Esophagus (tissue), 2 donors: ENCODE data around the gene PRUNE1. TPM values are rescaled to one million over a fixed set of nuclear protein-coding genes. Genes with fewer than 3 reads are reported as not detected.

ENCODE experiments used
- H3K27ac ChIP-seq, 2 donors: one replicate each; pipeline ENCODE4 v1.5.1; 2013; ENCODE audit warnings: low read depth in 2 of 2, mild to moderate bottlenecking in 2 of 2, inconsistent platforms in 1 of 2, low read length in 1 of 2, moderate library complexity in 1 of 2
- H3K27me3 ChIP-seq, 2 donors: one replicate each; pipeline ENCODE4 v1.6.1; 2013; ENCODE audit warnings: low read length in 2 of 2, control low read depth in 1 of 2, mild to moderate bottlenecking in 1 of 2; ENCODE audit not compliant: insufficient read depth in 2 of 2, control insufficient read depth in 1 of 2
- H3K36me3 ChIP-seq, 2 donors: one replicate each; pipeline ENCODE4 v1.6.1; 2013; ENCODE audit warnings: low read length in 1 of 2; ENCODE audit not compliant: control insufficient read depth in 2 of 2, insufficient read depth in 2 of 2
- H3K4me1 ChIP-seq, 2 donors: one replicate each; pipeline ENCODE4 v1.6.1; 2013; ENCODE audit warnings: low read length in 1 of 2; ENCODE audit not compliant: control insufficient read depth in 2 of 2, insufficient read depth in 2 of 2
- H3K4me3 ChIP-seq, 2 donors: one replicate each; pipeline ENCODE4 v1.5.1; 2013; ENCODE audit warnings: low read length in 2 of 2, mild to moderate bottlenecking in 2 of 2, low read depth in 1 of 2, moderate library complexity in 1 of 2
- H3K9me3 ChIP-seq, 2 donors: one replicate each; pipeline ENCODE4 v1.6.1; 2013; ENCODE audit warnings: mild to moderate bottlenecking in 2 of 2, low read depth in 1 of 2, low read length in 1 of 2, moderate library complexity in 1 of 2; ENCODE audit not compliant: control insufficient read depth in 2 of 2, insufficient read depth in 1 of 2
- WGBS, 2 donors: extraction: QIAGEN DNeasy Blood & Tissue Kit; methylation state at CpG; one replicate each; pipeline ENCODE4 v1.1.7; 2013; 5-methylcytosine and 5-hydroxymethylcytosine counted together
- polyA plus RNA-seq, 2 donors: library from polyadenylated mRNA; stranded (reverse); fragments of 200-250 nt; gene quantifications; one replicate each; pipeline ENCODE4 v1.2.3, GENCODE V29; 2013
- donor health status: healthy with polysubstance abuse.
- donor health status: Bipolar disorder and iron deficiency.

The PRUNE1 gene
- polyA plus RNA-seq, 2 donors: 7.2 to 10.1 TPM

- Histone ChIP-seq H3K4me1 (peaks cover 14 to 26% of the 10 kb centered on the region in 2 donors), H3K27me3 (no peaks in the 10 kb centered on the region), H3K36me3 (no peaks in the 10 kb centered on the region), H3K27ac (peak overlapping the region; percentile 15 to 66), H3K9me3 (no peaks in the 10 kb centered on the region), H3K4me3 (no peak overlapping the region)
- WGBS, 2 donors: 38 to 51% methylated on average over 11 of the region's 11 CpGs
Observed at GRCh38 chr1:150976879-150977694, 31.2 kb upstream of the PRUNE1 start.

GRCh38 chr1:150979092-150980056, 28.9 kb upstream of the PRUNE1 start:
- no peak overlapping the region for H3K4me3 ChIP-seq
- H3K27ac ChIP-seq: peak overlapping the region; percentile 37 to 41
- H3K9me3 ChIP-seq: no peaks in the 10 kb centered on the region
- no peaks in the 10 kb centered on the region for H3K36me3 ChIP-seq
- 24 to 25% methylated on average over 23 of the region's 23 CpGs for WGBS, 2 donors
- H3K4me1 ChIP-seq: peaks cover 0 to 19% of the 10 kb centered on the region in 2 donors
- H3K27me3 ChIP-seq: no peaks in the 10 kb centered on the region

- 69 to 80% methylated on average over 6 of the region's 6 CpGs for WGBS, 2 donors
- Histone ChIP-seq H3K27me3 (no peaks in the 10 kb centered on the region), H3K27ac (peak overlapping the region in 1 of 2 donors; percentile 11), H3K9me3 (no peaks in the 10 kb centered on the region), H3K36me3 (no peaks in the 10 kb centered on the region), H3K4me1 (peaks cover 0 to 19% of the 10 kb centered on the region in 2 donors), H3K4me3 (no peak overlapping the region)
Observed at GRCh38 chr1:150981177-150981804, 27.0 kb upstream of the PRUNE1 start.

- Histone ChIP-seq H3K9me3 (no peaks in the 10 kb centered on the region), H3K27me3 (no peaks in the 10 kb centered on the region), H3K36me3 (no peaks in the 10 kb centered on the region), H3K4me3 (peak within 1 kb of the TSS in 1 of 2 donors; percentile 24), H3K4me1 (peaks cover 0 to 19% of the 10 kb centered on the region in 2 donors), H3K27ac (peak within 1 kb of the TSS in 1 of 2 donors; percentile 11)
- WGBS, 2 donors: 59 to 65% methylated on average over 12 of the region's 12 CpGs
Observed at GRCh38 chr1:150981805-150982712, 26.2 kb upstream of the PRUNE1 start, which contains the start of gene ANXA9. TSS of gene ANXA9 (plus strand) at chr1:150982292. CDS start at chr1:150983106, 814 bp downstream.

- 89 to 90% methylated on average over 2 of the region's 2 CpGs for WGBS, 2 donors
- H3K27me3 ChIP-seq: no peaks in the 10 kb centered on the region
- H3K27ac ChIP-seq: no peak overlapping the region
- no peak overlapping the region for H3K4me3 ChIP-seq
- H3K9me3 ChIP-seq: no peaks in the 10 kb centered on the region
- no peaks in the 10 kb centered on the region for H3K36me3 ChIP-seq
- H3K4me1 ChIP-seq: peaks cover 0 to 11% of the 10 kb centered on the region in 2 donors
Observed at GRCh38 chr1:150985179-150985825, 22.9 kb upstream of the PRUNE1 start.

GRCh38 chr1:150987924-150988323, 20.3 kb upstream of the PRUNE1 start:
- H3K27ac ChIP-seq: no peak overlapping the region
- whole genome bisulfite sequencing, 2 donors: 83 to 88% methylated on average over 7 of the region's 7 CpGs
- no peak overlapping the region for H3K4me3 ChIP-seq
- no peaks in the 10 kb centered on the region for H3K27me3 ChIP-seq
- no peaks in the 10 kb centered on the region for H3K4me1 ChIP-seq
- no peaks in the 10 kb centered on the region for H3K9me3 ChIP-seq
- H3K36me3 ChIP-seq: no peaks in the 10 kb centered on the region

GRCh38 chr1:150992626-150993025, 15.6 kb upstream of the PRUNE1 start:
- no peaks in the 10 kb centered on the region for H3K4me1 ChIP-seq
- no peaks in the 10 kb centered on the region for H3K27me3 ChIP-seq
- H3K9me3 ChIP-seq: no peaks in the 10 kb centered on the region
- no peak overlapping the region for H3K4me3 ChIP-seq
- H3K27ac ChIP-seq: no peak overlapping the region
- WGBS, 2 donors: 73 to 84% methylated on average over 4 of the region's 4 CpGs
- H3K36me3 ChIP-seq: peaks cover 8 to 9% of the 10 kb centered on the region in 2 donors

- WGBS, 2 donors: 85 to 86% methylated on average over 3 of the region's 3 CpGs
- no peaks in the 10 kb centered on the region for H3K27me3 ChIP-seq
- H3K27ac ChIP-seq: no peak overlapping the region
- H3K4me3 ChIP-seq: no peak overlapping the region
- H3K4me1 ChIP-seq: peaks cover 0 to 2% of the 10 kb centered on the region in 2 donors
- H3K36me3 ChIP-seq: peaks cover 11 to 22% of the 10 kb centered on the region in 2 donors
- no peaks in the 10 kb centered on the region for H3K9me3 ChIP-seq
Observed at GRCh38 chr1:150994248-150994647, 14.0 kb upstream of the PRUNE1 start.
